Fibroblast of villous mesenchyme (primary cell): ENCODE data around the gene CEP104. TPM values are rescaled to one million over a fixed set of nuclear protein-coding genes. Genes with fewer than 3 reads are reported as not detected.

Experiments used
- DNase-seq: peaks from one replicate; pipeline ENCODE4 v3.0.0-alpha.2; 2010; ENCODE audit warnings: low read depth
- H3K4me3 ChIP-seq: 2 replicates; pipeline ENCODE4 v1.5.1; 2011; ENCODE audit warnings: low read depth, mild to moderate bottlenecking, low read length
- total RNA-seq: library from RNA; depleted of rRNA; stranded (reverse); fragments of >200 nt; gene quantifications from 2 replicates; pipeline ENCODE4 v1.2.3, GENCODE V29; 2012
- TF ChIP-seq, protein P1 (sequence below): IDR thresholded peaks from 2 replicates; pipeline ENCODE4 v1.5.1; 2012; ENCODE audit warnings: low read depth, mild to moderate bottlenecking, low read length; ENCODE audit not compliant: insufficient read depth

CEP104 gene
- total RNA-seq, 1 donor: 28.1 TPM

DNA sequence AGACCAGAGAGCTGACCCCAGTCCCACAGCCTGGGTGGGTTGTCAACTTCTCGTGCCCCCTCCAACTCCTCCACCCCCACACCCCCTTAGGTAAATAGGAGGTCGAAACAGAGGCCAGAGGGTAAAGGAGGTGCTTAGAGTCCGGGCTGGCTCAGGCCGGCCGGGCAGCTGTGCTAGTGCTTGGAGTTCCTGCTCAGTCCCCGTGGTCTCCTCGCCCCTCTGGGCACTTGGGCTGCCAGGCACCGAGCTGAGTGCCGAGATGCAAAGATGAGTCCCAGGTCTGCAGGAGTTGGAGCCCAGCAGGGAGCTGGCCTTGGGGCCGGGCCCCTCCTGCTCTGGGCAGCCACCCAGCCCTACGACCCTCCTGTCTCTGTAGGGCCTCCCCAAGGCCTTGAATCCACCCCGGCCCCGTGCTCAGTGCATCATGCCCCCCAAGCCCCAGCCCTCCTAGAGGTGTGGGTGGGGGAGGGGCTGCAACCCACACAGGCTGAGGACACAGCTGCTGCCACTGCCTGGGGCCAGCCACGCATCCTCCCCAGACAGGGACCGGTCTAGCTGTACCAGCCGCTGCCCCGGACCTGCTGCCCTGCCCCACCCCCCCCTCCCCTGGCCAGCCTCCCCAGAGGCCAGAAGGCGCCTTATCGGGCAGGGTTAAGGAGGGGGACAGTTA is 82.6 kb downstream of the CEP104 start:
- H3K4me3 ChIP-seq: no peak overlapping the region
- TF ChIP-seq, protein P1, sequence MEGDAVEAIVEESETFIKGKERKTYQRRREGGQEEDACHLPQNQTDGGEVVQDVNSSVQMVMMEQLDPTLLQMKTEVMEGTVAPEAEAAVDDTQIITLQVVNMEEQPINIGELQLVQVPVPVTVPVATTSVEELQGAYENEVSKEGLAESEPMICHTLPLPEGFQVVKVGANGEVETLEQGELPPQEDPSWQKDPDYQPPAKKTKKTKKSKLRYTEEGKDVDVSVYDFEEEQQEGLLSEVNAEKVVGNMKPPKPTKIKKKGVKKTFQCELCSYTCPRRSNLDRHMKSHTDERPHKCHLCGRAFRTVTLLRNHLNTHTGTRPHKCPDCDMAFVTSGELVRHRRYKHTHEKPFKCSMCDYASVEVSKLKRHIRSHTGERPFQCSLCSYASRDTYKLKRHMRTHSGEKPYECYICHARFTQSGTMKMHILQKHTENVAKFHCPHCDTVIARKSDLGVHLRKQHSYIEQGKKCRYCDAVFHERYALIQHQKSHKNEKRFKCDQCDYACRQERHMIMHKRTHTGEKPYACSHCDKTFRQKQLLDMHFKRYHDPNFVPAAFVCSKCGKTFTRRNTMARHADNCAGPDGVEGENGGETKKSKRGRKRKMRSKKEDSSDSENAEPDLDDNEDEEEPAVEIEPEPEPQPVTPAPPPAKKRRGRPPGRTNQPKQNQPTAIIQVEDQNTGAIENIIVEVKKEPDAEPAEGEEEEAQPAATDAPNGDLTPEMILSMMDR: no peak
- DNase-seq: no peak

DNA sequence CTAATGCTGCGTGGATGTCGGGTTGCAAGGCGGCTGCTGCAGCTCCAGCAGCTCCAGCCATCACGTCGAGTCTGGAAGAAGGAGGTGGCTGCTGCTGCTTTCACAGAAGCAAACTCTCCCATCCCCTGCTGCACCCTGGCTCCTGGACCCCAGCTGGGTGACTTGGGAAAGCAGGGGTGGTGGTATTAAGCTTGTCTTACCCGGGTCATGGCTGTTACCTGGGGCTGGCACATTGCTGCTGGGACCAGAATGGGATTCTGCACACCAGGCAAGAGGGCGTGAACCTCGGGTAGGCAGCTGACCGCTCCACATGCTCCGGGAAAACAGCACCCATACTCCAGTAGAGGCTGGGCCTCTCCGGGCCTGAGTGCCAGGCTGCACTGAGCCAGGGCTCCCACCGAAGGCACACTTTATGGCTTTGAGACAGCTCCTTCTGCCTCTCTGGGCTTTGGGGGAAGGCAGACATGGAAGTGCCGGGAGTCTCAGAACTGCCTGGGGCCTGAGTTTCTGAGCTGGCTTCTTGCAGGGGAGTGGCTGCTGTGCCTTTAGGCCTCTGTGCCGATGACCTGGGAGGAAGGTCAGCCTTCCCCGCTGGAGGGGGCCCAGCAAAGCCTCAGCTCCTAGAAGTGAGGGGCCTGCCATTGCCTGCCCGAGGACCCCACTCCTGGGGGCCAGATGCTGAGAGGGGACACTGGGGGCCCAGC is 83.3 kb downstream of the CEP104 start:
- TF ChIP-seq, protein P1: no peak
- no peak for DNase-seq
- H3K4me3 ChIP-seq: peak overlapping the region; percentile 64

DNA sequence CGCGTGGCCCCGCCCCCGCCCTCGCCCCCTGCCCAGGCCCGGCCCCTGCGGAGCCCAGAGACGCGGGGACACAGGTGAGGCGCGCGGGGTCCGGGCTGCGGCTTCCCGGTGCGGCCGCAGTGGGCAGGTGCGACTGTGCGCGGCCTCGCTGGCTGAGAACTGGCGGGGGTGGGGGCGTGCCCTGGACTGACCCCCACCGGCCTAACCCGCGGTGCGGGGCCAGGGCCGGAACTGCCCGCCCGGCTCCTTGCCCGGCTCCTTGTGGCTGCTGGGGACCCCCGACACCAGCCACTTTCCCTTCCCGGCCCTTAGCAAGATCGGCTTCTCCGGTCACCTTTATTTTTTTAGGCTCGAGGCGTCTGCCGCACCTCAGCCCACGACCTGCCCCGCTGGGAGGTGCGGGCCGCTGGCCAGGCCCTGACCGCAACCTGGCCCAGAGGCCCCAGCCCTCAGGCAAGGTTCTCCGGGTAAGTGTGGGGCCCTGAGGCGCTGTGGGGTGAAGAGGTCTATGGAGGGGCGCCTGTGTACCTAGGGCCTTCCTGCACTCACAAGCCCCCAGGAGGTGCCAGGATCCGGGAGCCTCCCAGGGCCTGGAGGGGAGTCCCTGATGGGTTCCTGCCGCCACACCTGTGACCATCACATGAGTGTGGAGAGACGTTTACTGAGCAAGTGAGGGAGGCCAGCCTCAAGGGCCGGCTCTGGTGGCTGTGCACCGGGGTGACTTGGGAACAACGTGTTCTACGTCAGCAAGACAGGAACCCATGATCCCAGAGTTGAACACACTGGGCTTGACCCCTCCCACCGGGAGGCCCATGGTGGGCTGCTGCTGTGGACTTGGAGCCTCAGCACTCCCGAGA is 84.1 kb downstream of the CEP104 start, which contains the start of gene SMIM1:
Gene SMIM1, plus strand, starts transcription at position 35 of the 857 bp plus-strand sequence. CDS start 2,625 bp downstream, outside the sequence.
- peak within 1 kb of the TSS; percentile 70 for H3K4me3 ChIP-seq
- peak; percentile 21 for DNase-seq
- TF ChIP-seq, protein P1: no peak

DNA sequence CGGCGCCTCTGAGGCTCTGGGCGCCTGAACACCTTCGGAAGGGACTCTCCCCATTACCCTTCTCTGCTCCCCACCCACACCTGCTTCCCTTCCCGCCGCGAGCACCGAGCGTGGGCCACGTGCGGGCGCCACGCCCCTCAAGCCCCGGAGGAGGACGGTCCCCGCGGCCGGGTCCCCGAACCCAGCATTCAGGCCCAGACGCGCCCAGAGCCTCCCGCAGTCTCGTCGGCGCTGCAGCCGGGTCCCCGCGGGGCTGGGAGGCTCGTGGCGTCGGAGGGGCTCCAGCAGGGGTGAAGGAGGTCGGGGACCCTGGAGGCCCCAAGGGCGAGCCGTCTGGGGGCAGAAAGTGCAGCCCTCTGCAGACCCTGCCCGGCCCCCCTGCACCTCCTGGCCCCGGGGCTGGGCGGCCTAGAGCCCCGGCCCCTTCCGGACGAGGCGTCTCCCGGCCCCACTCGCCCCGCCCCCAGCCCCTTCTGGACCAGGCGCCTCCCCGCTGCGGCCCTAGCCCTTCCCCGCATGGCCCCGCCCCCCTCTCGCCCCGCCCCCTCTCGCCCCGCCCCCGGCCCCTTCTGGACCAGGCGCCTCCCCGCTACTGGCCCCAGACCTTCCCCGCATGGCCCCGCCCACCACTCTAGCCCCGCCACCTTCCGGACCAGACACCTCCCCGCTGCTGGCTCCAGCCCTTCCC is 84.8 kb downstream of the CEP104 start:
- TF ChIP-seq, protein P1: no peak
- peak; percentile 86 for DNase-seq

DNA sequence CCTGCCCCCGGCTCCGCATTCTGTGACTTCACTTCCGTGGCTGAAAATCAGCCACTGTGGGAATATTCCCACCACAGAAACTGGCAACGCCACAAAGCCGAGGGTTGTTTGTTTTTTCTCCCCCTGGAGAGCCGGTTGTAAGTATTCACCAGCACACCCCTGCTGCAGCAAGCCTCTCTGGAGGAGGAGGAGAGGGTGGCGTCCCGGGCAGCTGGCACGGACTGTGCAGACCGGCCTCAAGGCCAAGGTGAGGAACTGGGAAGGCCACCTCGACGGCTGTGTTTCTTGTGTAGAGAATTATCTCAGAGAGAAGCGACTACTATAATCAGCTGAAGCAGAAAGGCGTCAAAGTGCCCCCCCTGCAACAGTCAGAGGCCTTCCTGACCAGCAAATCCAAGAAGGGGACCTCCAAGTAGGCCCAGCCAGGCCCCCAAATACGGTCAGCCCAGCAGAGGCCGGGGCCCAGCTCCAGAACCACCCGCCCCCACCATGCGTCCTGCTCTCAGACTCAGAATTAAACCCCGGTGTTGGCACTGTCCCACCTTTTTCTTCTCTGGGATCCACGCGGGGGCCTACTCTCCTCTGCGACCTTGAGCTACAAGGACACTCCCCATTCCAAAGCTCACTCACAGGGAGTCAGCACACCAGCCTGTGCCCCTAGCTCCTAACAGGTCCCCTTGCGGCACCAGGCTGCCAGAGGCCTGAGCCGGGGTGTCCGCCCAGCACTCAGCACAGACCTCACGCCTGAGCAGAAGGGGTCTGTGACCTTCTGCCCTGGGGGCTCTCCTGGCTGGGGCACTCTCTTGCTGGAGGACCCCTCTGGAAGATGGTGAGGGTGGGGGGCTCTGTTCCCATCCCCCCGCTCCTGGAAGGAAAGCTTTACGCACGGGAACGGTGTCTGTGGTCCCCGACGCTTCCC is 85.6 kb downstream of the CEP104 start:
- TF ChIP-seq, protein P1: no peak
- DNase-seq: no peak
- H3K4me3 ChIP-seq: peak overlapping the region; percentile 70

More for the DNA sequence above, 84.8 kb downstream of the CEP104 start:
- peak overlapping the region; percentile 70 for H3K4me3 ChIP-seq
